ENCODE results near the gene TIMM17A. TPM values are rescaled to one million over a fixed set of nuclear protein-coding genes. Genes with fewer than 3 reads are reported as not detected.

TIMM17A gene
- total RNA-seq, 1 experiment from 2014 or later, result 157 TPM

- CTCF ChIA-PET, result interaction anchor here (0.7 to 4.4 kb wide), 11 partner anchors 19 to 190 kb away, joined by 3 to 23 read pairs (median 4); no protein-coding TSS in a partner anchor
- BruUV-seq (replicated peaks), result no TSS peak
- POLR2A ChIA-PET, result interaction anchor here (1.0 to 2.7 kb wide), 2 partner anchors 10 to 49 kb away, joined by 3 to 19 read pairs; partner anchors contain the start of gene TIMM17A
- intact Hi-C loops (cut with micrococcal nuclease), result no loop called here
- H3K27ac Mint-ChIP-seq (ENCODE audit: low read depth, unreplicated experiment), result no peak overlapping the region
- no peak overlapping the region for H3K4me3 Mint-ChIP-seq (ENCODE audit: unreplicated experiment)
- peaks cover 10% of the 10 kb centered on the region for H3K4me1 Mint-ChIP-seq (ENCODE audit: insufficient read depth, unreplicated experiment)
- TF ChIP-seq, protein P1, sequence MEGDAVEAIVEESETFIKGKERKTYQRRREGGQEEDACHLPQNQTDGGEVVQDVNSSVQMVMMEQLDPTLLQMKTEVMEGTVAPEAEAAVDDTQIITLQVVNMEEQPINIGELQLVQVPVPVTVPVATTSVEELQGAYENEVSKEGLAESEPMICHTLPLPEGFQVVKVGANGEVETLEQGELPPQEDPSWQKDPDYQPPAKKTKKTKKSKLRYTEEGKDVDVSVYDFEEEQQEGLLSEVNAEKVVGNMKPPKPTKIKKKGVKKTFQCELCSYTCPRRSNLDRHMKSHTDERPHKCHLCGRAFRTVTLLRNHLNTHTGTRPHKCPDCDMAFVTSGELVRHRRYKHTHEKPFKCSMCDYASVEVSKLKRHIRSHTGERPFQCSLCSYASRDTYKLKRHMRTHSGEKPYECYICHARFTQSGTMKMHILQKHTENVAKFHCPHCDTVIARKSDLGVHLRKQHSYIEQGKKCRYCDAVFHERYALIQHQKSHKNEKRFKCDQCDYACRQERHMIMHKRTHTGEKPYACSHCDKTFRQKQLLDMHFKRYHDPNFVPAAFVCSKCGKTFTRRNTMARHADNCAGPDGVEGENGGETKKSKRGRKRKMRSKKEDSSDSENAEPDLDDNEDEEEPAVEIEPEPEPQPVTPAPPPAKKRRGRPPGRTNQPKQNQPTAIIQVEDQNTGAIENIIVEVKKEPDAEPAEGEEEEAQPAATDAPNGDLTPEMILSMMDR (IDR thresholded peaks at IDR 0.05; ENCODE audit: unreplicated experiment), result peak; percentile 48
- H3K27me3 Mint-ChIP-seq (ENCODE audit: insufficient read depth, unreplicated experiment), result peaks cover 35% of the 10 kb centered on the region
- no peaks in the 10 kb centered on the region for H3K36me3 Mint-ChIP-seq (ENCODE audit: insufficient read depth, unreplicated experiment)
- no peaks in the 10 kb centered on the region for H3K9me3 Mint-ChIP-seq (ENCODE audit: unreplicated experiment)
- no peak for DNase-seq (ENCODE audit: unreplicated experiment)
Measured at GRCh38 chr1:201945157-201945556, 10.1 kb upstream of the TIMM17A start.

GRCh38 chr1:201945863-201946223 is 9.5 kb upstream of the TIMM17A start:
- TF ChIP-seq, protein P1 (IDR thresholded peaks at IDR 0.05; ENCODE audit: unreplicated experiment), result no peak
- ChIA-PET POLR2A (interaction anchor here (1.0 to 2.7 kb wide), 2 partner anchors 10 to 50 kb away, joined by 3 to 19 read pairs; partner anchors contain the start of gene TIMM17A), CTCF (interaction anchor here (0.7 to 4.4 kb wide), 11 partner anchors 18 to 190 kb away, joined by 3 to 23 read pairs (median 3); no protein-coding TSS in a partner anchor)
- DNase-seq (ENCODE audit: unreplicated experiment), result no peak
- Mint-ChIP-seq H3K9me3 (ENCODE audit: unreplicated experiment) (no peaks in the 10 kb centered on the region), H3K4me3 (ENCODE audit: unreplicated experiment) (no peak overlapping the region), H3K4me1 (ENCODE audit: insufficient read depth, unreplicated experiment) (peaks cover 10% of the 10 kb centered on the region), H3K27ac (ENCODE audit: low read depth, unreplicated experiment) (no peak overlapping the region), H3K36me3 (ENCODE audit: insufficient read depth, unreplicated experiment) (no peaks in the 10 kb centered on the region), H3K27me3 (ENCODE audit: insufficient read depth, unreplicated experiment) (peaks cover 35% of the 10 kb centered on the region)
- intact Hi-C loops (cut with micrococcal nuclease), result no loop called here
- no TSS peak for BruUV-seq (replicated peaks)

DNA sequence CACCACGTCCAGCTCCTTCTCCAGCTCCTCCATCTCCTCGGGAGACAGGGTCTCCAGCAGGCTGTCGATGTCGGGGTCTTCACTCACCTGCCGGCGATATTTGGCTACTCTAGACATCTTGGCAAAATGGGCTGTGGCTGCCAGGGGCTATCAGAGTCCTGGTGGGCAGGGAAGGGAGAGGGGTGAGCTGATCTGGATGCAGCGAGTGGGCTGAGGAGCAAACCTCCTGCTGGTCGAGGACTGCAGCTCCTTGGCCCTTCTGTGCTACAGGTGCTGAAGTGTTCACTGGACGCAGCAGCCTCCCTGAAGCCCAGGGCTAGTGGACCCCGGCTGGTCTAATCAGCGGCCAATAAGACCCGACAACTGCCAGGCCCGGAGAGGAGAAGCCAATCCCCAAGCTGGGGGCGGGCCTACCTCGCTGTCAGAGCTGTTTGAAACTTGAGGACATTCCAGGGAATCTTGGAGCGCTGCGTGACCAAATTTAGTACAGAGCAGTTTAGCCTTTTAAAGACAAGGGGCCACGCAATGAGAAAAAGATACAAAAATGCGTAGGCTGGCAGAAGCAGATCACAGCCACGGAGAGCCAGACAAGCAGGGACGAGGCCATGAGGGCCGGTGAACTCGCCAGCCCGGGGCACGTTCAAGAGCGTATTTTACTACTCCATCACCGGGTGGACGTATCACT is 8.9 kb upstream of the TIMM17A start, which contains the start of gene LMOD1:
Gene LMOD1, minus strand, starts transcription at position 325 of the 685 bp plus-strand sequence. Its CDS starts 208 bp downstream, at position 117.
- ChIA-PET CTCF (interaction anchor here (0.9 to 4.4 kb wide), 9 partner anchors 18 to 189 kb away, joined by 3 to 23 read pairs (median 3); no protein-coding TSS in a partner anchor), POLR2A (interaction anchor here (0.6 to 2.7 kb wide), 4 partner anchors 9 to 268 kb away, joined by 3 to 19 read pairs (median 3); partner anchors contain the start of gene TIMM17A)
- H3K4me1 Mint-ChIP-seq (ENCODE audit: insufficient read depth, unreplicated experiment), result peaks cover 10% of the 10 kb centered on the region

DNA sequence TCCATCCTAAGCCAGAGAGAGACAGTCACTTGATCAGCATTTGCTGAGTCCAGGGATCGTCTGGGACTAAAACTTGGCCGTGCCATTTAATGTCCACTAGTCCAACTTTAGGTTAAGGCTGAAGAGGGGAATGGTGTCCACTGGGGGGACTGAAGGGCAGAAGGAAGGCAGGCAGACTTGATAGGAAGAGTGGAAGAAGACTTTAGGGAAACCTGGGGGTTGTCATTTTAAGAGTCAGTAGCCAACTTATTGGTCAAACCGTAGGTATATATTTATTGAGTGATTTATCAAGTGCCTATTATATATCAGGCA is 7.7 kb upstream of the TIMM17A start:
- BruUV-seq (replicated peaks), result no TSS peak
- TF ChIP-seq, protein P1 (IDR thresholded peaks at IDR 0.05; ENCODE audit: unreplicated experiment), result no peak
- Mint-ChIP-seq H3K36me3 (ENCODE audit: insufficient read depth, unreplicated experiment) (no peaks in the 10 kb centered on the region), H3K4me3 (ENCODE audit: unreplicated experiment) (no peak overlapping the region), H3K27me3 (ENCODE audit: insufficient read depth, unreplicated experiment) (peaks cover 35% of the 10 kb centered on the region), H3K27ac (ENCODE audit: low read depth, unreplicated experiment) (no peak overlapping the region), H3K4me1 (ENCODE audit: insufficient read depth, unreplicated experiment) (peaks cover 10% of the 10 kb centered on the region), H3K9me3 (ENCODE audit: unreplicated experiment) (no peaks in the 10 kb centered on the region)
- POLR2A ChIA-PET, result no interaction called here
- CTCF ChIA-PET, result interaction anchor here (28.5 kb wide), 1 partner anchor 49 kb away, joined by 882 read pairs; the partner anchor contains the start of gene SHISA4
- intact Hi-C loops (cut with micrococcal nuclease), result no loop called here
- no peak for DNase-seq (ENCODE audit: unreplicated experiment)

More for the DNA sequence above, 8.9 kb upstream of the TIMM17A start, which contains the start of gene LMOD1:
- BruUV-seq (replicated peaks), result no TSS peak
- no peaks in the 10 kb centered on the region for H3K36me3 Mint-ChIP-seq (ENCODE audit: insufficient read depth, unreplicated experiment)
- TF ChIP-seq, protein P1 (IDR thresholded peaks at IDR 0.05; ENCODE audit: unreplicated experiment), result no peak
- peaks cover 35% of the 10 kb centered on the region for H3K27me3 Mint-ChIP-seq (ENCODE audit: insufficient read depth, unreplicated experiment)
- intact Hi-C loops (cut with micrococcal nuclease), result no loop called here
- no peaks in the 10 kb centered on the region for H3K9me3 Mint-ChIP-seq (ENCODE audit: unreplicated experiment)
- peak within 1 kb of the TSS; percentile 5 for H3K4me3 Mint-ChIP-seq (ENCODE audit: unreplicated experiment)
- peak; percentile 73 for DNase-seq (ENCODE audit: unreplicated experiment)
- no peak within 1 kb of the TSS for H3K27ac Mint-ChIP-seq (ENCODE audit: low read depth, unreplicated experiment)
